ENCODE data around the gene LATS2.
A peak's percentile ranks its signal among the peaks of the same experiment; 100 is the strongest.

The LATS2 gene

GRCh38 chr13:21061029-21061763 lies at the start of gene LATS2:
Gene LATS2 (minus strand): TSS chr13:21061586. CDS start chr13:21046026, 15,560 bp downstream.
- peak; percentile 76 for DNase-seq

- no peak for DNase-seq
Measured at GRCh38 chr13:21109168-21109567, 47.8 kb upstream of the LATS2 start.

- DNase-seq: no peak
Measured at GRCh38 chr13:21106089-21106488, 44.7 kb upstream of the LATS2 start.

- DNase-seq: no peak
Measured at GRCh38 chr13:21104199-21105019, 43.0 kb upstream of the LATS2 start.

GRCh38 chr13:21101865-21102576 lies 40.6 kb upstream of the LATS2 start:
- no peak for DNase-seq

GRCh38 chr13:21100994-21101757 lies 39.8 kb upstream of the LATS2 start:
- DNase-seq: no peak

- no peak for DNase-seq
Measured at GRCh38 chr13:21100211-21100610, 38.8 kb upstream of the LATS2 start.

GRCh38 chr13:21095311-21095710 lies 33.9 kb upstream of the LATS2 start:
- DNase-seq: no peak

- DNase-seq: no peak
Measured at GRCh38 chr13:21089830-21090229, 28.4 kb upstream of the LATS2 start.

- DNase-seq: no peak
Measured at GRCh38 chr13:21088534-21088933, 27.1 kb upstream of the LATS2 start.

- no peak for DNase-seq
Measured at GRCh38 chr13:21086929-21087328, 25.5 kb upstream of the LATS2 start.

- DNase-seq: no peak
Measured at GRCh38 chr13:21081926-21082325, 20.5 kb upstream of the LATS2 start.

- DNase-seq: no peak
Measured at GRCh38 chr13:21080593-21080891, 19.2 kb upstream of the LATS2 start.

- no peak for DNase-seq
Measured at GRCh38 chr13:21079761-21080592, 18.6 kb upstream of the LATS2 start.

- no peak for DNase-seq
Measured at GRCh38 chr13:21079221-21079620, 17.8 kb upstream of the LATS2 start.

GRCh38 chr13:21078501-21078900 lies 17.1 kb upstream of the LATS2 start:
- no peak for DNase-seq

- no peak for DNase-seq
Measured at GRCh38 chr13:21077788-21078353, 16.5 kb upstream of the LATS2 start.

GRCh38 chr13:21077076-21077787 lies 15.8 kb upstream of the LATS2 start:
- no peak for DNase-seq

GRCh38 chr13:21076253-21076652 lies 14.9 kb upstream of the LATS2 start:
- DNase-seq: no peak

- no peak for DNase-seq
Measured at GRCh38 chr13:21075379-21076249, 14.2 kb upstream of the LATS2 start.

Data from NCI-H1048 (cell line).